PC-9 (cell line): ENCODE data around the gene ST13.

Source experiments
- EZH2 ChIP-seq: fragments of 200-600 bp; sonication (generic); IDR thresholded peaks from 2 replicates; pipeline ENCODE4 v1.8.0; 2017; ENCODE audit warnings: antibody characterized with exemption, low read depth
- TF ChIP-seq, protein P1 (sequence below): fragments of 200-600 bp; sonication (generic); conservative IDR thresholded peaks from 2 replicates; pipeline ENCODE4 v1.6.1; 2017; ENCODE audit warnings: mixed run types, antibody characterized with exemption, mild to moderate bottlenecking, moderate library complexity

DNA sequence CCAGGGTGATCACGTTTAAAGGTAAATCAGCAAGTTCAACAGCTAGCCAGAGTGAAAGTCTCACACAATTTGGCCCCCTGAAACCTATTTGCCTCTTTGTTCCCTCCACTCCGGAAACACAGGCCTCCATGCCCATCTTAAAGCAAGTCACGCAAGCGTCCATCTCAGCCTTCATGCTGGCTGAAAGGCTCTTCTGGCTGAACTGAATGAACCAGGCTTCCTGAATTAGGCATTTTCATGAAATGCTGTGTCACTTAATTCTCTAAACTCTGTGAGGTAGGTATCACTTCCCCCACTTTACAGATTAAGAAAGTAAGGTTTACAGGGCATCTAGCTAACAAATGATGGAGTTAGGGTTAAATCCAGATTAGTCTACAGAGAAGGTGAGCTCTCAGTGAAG, 38.7 kb downstream of the ST13 start:
- TF ChIP-seq, protein P1, sequence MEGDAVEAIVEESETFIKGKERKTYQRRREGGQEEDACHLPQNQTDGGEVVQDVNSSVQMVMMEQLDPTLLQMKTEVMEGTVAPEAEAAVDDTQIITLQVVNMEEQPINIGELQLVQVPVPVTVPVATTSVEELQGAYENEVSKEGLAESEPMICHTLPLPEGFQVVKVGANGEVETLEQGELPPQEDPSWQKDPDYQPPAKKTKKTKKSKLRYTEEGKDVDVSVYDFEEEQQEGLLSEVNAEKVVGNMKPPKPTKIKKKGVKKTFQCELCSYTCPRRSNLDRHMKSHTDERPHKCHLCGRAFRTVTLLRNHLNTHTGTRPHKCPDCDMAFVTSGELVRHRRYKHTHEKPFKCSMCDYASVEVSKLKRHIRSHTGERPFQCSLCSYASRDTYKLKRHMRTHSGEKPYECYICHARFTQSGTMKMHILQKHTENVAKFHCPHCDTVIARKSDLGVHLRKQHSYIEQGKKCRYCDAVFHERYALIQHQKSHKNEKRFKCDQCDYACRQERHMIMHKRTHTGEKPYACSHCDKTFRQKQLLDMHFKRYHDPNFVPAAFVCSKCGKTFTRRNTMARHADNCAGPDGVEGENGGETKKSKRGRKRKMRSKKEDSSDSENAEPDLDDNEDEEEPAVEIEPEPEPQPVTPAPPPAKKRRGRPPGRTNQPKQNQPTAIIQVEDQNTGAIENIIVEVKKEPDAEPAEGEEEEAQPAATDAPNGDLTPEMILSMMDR, result no peak
- TF ChIP-seq EZH2, result no peak
